CD4-positive, alpha-beta T cell treated with Interleukin-4 for 4 hours (primary cell): ENCODE measurements around the gene ACVR2B.

Source experiments
- DNase-seq: peaks from one replicate; pipeline ENCODE4 v3.0.0-alpha.2; 2020

ACVR2B gene

DNA sequence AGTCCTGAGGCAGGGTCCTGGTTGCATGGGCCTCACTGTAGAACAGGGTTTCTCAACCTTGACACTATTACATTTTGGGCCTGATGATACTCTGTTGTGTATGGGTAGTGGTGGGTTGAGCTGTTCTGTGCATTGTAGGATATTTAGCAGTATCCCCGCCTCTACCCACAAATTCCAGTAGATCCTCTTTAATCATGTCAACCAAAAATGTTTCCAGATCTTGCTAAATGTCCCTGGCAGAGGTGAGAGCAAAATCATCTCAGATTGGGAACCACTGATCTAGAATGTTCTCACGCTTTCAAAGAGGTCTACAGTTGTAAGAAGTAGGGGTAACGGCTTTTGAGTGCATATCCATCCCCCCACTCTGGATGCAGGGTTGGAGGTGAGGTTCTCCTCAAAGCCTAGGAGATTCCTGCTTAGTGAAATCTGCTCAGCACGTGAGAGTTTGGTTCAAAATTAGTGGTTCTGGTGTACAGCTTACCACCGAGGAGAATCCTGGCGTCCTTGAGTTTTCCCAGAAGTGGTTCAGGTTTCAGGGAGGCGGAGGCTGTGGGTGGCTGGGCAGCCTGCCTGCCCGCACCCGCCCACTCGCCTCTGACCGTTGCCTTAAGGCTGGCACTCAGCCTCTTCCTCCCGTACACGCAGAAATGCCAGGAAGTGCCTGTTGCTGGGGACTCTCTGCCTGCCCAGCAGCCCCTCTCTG, 5.3 kb downstream of the ACVR2B start:
- DNase-seq: no peak

DNA sequence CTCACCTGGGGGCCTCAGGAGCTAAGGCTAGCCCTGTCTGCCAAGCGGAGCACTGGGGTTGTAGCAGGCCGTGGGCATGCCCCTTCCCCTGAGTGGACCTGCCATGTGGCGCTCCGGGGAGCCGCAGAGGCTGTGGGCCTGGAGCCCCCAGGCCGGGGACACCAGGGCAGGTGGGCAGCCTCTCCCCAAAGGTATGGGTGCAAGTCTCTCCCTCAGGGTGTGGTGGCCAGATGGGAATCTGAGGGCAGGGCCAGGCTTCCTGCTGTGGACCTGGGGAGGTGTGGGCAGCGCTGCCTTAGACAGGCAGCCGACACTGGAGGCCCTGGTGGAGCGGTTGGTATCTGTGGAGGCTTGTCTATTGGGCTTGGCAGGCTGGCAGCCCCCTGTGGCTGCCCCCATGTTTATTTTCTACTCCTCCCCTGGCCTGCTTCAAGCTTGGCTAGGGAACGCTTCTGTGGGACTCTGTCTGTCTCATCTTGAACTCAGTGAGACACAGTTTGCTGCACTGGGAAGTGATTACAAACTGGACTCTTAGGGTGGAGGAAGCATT, 5.9 kb downstream of the ACVR2B start:
- no peak for DNase-seq

DNA sequence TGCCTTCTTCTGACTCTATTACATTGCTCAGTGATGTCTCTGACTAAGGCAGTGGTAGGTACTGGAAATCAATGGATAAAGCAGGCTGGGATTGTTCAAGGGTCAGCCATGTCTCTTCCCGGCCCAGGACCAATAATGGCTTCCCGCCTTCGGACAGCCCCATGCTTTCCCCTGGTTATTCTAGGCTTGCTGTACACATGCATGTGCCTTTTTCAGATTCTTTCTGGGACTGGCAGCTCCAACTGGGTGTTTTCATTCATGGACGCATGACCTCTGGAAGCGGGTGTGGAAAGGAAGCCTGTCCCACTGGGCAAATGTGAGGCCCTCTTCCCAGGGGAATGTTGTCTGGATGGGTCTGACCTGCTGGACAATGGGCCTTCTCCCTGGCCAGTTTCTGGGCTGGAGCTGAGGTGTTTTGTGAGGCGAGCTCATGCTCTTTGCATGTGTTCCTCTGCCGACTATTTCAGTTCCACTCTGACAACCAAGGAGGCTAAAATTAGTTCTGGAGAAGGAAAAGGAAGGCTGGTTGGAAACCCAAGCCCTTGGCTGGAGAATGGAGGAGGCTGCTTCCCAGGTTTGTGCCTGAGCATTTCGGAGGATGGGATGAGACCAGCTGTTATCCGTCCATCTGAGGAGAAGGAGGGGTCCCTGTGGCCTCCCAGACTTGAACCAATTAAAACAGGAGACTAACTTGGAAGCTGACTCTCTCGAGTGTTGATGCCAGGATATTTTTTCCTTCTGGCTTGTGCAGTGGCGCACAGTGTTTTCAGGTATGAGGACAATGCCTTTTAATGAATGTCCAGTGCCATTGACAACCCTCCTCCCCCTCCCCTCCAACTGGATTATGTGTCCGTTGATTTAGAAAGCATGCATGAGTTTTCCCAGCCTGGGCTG, 6.9 kb downstream of the ACVR2B start:
- DNase-seq: no peak

DNA sequence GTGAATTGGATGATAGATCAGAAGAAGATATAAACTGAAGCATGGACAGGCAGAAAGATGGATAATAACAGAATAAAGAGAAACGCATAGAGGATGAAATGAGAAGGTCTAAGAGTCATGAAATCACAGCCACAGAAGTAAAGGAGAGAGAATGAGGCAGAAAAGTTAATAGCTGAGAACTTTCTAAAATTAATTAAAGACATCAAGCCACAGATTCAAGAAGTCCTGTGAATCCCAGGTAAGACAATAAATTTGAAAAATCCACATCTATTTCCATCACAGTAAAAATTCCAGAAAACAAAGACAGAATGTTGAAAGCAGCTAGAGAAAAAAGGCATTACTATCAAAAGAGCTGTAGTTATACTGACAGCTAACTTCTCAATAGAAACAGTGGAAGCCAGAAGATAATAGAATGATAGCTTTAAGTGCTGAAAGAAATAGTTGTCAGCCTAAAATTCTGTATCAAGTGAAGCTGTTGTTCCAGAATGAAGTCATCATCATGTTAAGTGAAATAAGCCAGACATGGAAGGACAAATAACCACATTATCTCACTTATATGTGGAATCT, 12.0 kb downstream of the ACVR2B start:
- DNase-seq: no peak

DNA sequence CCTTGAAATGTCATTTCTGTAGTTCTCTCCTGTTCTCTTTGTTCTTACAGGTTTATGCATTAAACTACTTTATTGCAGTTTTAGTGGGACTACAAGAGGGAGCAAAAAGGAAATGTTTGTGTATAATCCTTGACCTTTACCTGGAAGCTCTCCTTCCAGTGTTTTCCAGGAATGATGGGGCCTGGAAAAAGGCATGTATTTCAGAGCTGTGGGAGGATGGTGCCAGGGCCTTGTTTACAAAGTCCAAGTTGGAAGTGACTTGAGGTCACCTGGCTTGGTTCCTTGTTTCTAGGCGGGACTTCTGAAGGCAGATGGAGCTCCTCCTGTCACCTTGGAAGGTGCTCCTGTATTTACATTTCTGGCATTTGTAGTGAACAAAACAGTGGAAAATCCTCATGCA, 15.1 kb downstream of the ACVR2B start:
- DNase-seq: no peak

DNA sequence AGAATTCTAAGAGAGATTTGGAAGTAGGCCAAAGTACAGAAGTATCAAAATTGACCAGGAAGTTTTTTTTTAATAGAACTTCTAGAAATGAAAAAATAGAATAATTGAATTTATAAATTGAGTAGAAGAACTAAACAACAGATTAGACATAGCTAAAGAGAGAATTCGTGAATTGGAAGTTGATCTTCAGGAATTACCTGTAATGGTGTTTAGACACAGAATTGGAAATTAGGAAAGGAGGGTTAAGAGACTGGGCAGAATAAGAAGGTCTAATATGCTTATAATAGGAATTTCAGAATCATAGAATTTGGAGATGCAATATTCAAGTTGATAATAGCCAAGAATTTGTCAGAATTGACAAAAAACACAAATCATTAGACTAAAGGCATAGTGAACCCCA, 16.2 kb downstream of the ACVR2B start:
- DNase-seq: no peak

DNA sequence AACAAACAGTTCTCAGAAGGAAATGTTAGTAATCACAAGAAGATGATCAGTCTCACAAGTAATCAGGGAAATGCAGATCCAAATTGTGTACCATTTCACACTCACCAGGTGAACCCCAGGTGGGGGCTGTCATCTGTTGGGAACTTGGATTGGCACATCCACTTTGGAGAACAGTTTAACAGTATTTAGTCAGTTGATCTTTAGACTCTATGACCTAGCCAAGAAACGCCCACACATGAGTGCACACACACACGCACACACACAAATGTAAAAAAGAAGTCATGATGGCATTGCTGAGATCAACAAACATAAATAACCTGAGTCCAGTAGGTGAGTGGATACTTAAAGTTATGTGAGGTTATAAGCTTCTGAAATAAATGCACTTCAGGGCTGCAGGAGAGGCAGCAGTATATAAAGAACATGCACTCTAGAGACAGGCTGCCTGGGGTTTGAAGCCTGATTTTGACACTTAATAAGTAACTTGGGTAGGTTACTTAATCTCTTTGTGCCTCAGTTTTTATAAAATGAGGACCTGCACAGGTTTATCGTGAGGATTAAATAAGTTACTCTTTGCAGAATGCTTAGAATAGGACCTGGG, 17.7 kb downstream of the ACVR2B start:
- DNase-seq: no peak

DNA sequence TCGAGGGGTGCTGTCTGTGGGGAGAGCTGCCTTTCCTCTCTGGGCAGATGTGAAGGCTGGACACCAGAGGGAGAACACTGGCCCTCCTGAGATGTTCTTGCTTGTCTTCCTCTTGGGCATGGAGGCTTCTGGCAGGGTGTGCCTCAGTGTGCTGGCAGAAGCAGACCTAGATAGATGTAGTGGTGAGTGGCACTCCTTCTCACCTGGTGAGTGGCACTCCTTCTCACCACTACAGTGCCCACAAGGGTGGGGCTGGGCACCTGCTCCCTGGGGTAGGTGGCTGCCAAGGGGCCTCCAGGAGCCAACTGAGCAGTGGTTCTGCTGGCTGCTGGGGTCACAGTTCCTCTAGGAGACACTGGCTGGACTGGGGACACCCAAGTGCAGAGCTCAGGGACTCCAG, 18.7 kb downstream of the ACVR2B start:
- no peak for DNase-seq

DNA sequence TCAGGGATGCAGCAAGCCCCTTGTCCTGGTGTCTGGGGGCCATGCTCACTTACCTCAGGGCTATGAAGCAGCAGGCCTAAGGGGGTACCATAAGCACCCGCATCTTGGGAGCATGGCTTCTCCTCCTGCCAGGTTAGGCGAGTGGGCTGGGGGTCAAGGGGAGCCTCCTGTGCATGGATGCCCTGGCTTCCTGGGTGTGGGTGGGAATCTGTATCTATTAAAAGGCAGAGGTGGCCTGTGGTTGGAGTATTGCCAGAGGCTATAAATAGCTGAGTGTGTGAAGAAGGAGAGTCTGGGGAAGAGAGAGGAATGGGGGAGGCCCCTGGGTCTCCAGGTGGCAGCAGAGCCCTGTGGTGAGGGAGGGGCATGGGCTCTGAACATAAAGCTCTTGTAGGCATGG, 19.5 kb downstream of the ACVR2B start:
- no peak for DNase-seq

DNA sequence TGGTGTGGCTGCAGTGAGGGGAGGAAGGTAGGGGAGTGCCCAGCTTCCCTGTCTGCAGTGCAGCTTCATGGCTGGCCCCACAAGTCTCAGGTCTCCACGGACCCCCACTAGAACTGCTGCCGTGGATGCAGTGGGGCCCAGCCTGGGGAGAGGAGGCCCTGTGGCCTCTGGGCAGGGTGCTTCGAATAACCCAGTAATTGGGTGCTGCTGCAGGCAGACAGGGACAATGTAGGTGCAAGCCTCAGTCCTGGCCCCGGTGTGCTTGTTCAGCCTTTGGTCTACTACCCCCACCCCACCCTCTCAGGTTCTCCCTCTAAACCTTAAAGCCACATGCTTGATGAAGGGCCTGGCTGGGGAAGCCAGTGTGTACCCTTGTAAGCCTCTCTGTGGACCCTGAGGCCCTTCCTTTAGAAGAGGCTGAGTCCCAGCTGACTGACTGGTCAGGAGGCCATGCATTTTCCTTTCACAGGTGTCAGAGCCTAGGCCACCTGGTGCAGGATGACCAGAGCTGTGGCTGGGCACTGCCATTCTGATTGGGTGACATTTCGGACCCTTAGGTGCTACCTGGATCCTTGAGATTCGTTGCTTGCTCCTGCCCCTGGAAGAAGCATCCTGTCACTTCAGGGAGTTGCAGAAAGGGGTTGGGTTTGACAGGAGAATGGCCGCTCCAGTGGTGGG, 21.4 kb downstream of the ACVR2B start:
- no peak for DNase-seq

DNA sequence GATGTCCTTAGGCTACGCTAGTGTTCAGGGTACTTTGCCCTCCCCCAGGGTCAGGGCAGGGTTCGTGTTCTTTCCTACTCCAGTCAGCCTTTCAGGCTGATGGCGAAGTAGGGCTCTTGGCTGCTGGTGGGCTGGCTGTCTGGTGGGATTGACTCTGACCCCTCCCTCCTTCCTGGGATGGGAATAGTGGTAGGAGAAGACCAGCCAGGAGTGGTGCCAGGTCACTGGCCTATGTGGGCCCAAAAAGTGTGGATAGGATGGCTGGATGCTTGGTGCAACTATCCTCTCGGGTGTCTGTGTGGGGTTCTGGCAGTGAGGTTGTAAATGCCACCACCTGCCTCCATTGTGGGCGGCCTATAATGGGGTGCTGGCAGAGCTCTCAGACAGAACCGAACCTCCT, 22.0 kb downstream of the ACVR2B start:
- DNase-seq: no peak

DNA sequence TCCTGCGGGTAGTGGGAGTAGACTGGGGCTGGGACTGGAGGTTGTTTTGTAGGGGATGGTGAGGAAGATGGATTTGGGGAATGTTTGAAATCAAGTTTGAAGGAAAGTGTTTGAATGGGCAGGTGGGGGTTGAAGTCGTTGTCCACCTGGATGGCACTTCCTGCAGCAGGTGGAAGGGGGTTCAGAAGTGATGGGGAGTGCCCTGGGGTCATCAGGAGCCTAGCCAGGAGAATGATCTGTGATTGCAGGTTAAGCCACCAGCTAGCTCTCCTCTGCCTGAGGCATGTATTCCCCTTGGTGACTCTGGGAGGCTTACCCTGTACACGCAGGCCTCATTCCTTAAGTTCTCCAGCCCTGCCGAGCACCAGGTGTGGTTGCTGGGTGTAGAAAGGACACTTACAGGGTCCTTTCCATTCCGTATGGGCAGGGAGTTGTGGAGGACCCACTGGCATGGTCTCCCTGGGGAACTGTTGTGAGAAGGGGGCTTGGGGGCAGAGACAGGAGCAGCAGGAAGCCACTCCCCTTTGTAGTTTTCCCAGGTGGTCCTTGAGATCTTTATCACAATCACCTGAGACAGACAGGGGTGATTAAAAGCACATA, 22.6 kb downstream of the ACVR2B start:
- DNase-seq: no peak

DNA sequence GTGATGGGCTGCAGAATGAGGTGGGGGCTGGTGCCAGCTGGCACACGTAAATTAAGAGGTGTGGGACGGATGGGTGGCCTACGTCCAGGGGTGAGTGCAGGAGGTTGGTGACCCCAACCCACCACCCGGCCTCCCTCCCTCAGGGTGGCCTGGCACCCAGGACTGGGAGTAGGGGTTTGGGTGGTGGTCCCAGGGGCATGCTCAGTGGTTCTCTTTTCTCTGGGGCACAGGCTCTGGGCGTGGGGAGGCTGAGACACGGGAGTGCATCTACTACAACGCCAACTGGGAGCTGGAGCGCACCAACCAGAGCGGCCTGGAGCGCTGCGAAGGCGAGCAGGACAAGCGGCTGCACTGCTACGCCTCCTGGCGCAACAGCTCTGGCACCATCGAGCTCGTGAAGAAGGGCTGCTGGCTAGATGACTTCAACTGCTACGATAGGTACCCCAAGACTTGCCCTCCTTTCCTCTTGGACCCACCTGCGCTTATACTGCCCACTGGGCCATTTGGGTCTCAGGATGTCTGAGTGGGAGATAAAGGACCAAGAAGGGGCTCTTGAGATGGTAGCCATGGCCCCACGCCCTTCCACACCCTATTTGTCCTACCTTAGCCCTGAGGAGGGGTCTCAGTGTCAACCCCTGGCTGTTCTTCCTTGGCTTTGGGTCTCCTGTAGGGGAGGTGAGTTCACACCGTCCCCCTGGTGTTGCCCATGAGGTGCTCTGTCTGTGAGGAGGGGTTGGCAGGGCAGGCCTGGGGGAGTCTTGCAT, 23.5 kb downstream of the ACVR2B start:
- DNase-seq: no peak

DNA sequence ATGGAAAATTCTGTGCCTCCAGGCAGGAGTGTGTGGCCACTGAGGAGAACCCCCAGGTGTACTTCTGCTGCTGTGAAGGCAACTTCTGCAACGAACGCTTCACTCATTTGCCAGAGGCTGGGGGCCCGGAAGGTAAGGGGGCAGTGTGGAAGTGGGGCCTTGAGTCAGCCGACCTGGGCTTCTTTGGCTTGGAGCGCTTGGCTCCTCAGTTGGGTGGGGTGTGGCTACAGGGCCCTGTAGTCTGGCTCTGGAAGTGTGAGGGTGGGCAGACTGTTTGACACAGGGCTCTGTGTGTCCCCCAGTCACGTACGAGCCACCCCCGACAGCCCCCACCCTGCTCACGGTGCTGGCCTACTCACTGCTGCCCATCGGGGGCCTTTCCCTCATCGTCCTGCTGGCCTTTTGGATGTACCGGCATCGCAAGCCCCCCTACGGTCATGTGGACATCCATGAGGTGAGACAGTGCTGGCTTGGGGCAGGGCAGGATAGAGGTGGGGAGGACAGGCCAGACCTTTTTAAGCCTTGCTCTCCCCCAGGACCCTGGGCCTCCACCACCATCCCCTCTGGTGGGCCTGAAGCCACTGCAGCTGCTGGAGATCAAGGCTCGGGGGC, 24.3 kb downstream of the ACVR2B start:
- no peak for DNase-seq

DNA sequence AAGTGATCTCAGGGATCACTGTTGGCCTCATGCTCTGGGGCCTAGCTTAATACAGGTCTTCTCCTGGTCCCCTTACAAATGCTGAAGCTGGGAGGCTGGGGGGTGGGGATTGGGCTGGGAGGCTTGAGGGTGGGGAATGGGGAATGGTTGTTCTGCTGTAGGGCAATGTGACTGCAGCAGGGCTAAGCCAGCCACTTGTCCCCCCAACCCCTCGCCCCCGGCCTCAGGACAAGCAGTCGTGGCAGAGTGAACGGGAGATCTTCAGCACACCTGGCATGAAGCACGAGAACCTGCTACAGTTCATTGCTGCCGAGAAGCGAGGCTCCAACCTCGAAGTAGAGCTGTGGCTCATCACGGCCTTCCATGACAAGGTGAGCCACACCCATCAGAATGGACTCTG, 25.2 kb downstream of the ACVR2B start:
- DNase-seq: no peak

DNA sequence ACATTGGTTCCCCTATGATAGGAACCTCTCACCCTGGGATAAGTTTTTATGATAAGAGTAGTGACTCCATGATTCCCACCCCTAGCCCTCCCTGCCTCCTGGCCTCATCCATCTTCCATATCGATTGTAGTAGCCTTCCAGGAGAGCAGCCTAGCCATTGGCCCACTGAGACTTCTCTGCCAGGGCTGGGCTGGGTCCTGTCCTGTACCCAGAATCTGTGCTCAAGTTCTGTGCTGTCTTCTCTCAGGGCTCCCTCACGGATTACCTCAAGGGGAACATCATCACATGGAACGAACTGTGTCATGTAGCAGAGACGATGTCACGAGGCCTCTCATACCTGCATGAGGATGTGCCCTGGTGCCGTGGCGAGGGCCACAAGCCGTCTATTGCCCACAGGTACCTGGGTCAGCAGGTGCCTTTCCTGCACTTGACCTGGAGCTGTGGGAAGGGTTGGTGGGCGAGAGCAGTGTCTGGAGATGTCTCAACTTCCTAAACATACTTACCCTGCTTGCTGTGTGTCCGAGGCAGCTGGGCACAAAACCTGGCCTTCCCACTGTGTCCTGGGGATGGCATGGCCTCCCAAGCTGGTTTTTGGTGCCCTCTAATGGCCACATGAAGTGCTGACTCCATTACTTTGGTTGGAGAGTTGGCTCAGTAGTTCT, 25.9 kb downstream of the ACVR2B start:
- DNase-seq: peak; percentile 60

DNA sequence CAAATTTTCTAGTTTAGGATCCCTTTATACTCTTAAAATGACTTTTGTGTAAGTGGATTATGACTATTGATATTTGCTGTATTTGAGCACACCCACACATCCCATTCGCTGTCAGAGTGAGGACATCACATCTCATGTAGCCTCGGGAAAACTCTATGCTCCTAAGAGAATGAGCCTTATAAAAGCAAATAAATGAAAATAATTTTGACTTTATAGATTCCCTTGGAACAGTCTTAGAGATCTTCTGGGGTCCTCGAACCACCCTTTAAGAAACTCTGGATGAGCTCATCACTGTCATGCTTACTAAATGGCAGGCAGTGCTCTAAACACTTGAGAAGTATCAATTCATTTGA, 26.4 kb downstream of the ACVR2B start:
- no peak for DNase-seq

DNA sequence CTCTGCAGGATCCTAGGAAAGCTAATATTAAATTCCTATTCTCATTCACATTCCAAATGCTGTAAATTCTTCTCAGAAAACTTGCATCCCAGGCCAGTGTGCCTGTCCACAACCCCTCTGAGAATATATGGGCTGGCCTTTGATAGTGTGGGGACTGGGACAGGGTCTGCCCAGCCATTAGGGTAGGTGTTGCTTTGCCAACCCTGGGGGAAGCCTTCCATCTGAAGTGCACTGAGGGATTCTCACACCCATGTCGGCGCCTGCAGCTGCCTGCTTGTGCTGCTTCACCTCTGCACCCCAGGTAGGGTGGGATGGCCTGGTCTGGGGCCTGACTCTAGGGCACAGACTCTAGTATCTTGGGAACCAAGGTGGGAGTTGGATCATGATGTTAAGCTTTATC, 27.2 kb downstream of the ACVR2B start:
- DNase-seq: no peak

DNA sequence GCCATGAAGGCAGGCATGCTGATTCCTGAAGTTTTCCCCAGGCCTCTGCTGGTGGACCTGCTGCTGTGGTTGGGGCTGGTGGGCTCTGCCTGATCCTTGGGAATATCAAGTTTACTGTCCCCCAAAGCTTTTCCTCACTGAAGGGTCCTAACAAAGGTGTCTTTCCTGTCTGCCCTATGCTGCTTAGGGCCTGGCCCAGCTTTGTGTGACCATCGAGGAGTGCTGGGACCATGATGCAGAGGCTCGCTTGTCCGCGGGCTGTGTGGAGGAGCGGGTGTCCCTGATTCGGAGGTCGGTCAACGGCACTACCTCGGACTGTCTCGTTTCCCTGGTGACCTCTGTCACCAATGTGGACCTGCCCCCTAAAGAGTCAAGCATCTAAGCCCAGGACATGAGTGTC, 29.3 kb downstream of the ACVR2B start:
- no peak for DNase-seq

DNA sequence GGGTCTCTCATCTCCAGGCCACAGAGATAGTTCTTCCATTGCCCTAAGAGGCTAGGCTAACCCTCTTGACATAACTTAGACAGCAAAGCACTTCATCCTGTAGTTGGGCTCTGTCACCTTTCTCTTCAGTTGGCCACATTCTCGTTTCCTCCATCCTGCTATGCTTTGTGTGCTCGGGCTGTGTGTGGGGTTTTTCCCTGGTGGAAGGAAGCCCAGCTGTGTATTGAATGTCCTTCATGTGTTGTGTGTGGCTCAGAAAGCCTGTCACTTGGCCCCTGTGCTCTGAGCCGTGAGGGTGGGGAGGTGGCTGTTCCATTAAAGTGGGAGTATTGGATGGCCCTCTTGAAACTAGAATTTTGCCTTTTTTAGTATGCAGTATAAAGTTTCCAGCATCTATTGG, 33.6 kb downstream of the ACVR2B start:
- DNase-seq: no peak

DNA sequence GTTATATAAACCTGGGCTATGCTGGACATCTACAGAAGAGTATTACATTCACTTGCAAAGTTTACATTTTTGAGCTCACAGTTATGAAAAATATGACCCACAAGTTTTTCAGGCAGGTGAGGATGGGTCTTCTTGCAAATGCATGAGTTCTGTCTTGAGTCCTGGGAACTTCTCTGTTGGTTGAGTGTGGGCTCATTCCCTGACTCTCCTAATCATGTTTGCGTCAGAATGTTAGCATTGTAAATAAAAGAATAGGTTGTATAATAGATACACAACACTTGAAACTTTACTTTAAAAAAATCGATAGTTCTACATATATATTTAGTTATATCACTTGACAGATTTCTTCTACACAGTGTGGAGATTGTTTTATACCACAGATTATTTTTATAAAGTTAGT, 35.3 kb downstream of the ACVR2B start:
- no peak for DNase-seq
